Measurements from ENCODE around the gene ALK. TPM values are rescaled to one million over a fixed set of nuclear protein-coding genes. Genes with fewer than 3 reads are reported as not detected.

The ALK gene
- total and polyA plus RNA-seq, 10 of the 15 experiments (the other 5 are each of a cell fraction or from before 2014, with no cell fraction given) = 0.11 TPM; not detected in 9

DNA sequence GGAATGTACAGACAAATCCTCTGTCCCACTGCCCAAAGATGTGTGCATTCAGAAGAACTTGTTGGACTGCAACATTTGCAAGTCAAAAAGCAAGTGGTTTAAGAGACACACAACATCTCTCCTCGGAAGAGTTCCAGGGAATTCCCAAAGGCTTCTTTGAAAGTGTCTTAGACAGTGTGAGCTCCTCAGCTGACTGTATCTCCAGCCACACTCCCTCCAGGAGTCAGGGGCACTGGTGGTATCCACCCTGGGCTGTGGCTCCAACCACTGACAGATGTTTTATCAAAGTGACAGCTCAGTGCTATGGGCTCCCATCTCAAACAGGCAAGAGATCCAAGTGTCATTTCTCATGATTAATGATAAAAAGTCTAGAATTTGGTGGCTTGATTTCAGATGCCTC, 48.5 kb downstream of the ALK start (continued):
- TF ChIP-seq, protein P1, sequence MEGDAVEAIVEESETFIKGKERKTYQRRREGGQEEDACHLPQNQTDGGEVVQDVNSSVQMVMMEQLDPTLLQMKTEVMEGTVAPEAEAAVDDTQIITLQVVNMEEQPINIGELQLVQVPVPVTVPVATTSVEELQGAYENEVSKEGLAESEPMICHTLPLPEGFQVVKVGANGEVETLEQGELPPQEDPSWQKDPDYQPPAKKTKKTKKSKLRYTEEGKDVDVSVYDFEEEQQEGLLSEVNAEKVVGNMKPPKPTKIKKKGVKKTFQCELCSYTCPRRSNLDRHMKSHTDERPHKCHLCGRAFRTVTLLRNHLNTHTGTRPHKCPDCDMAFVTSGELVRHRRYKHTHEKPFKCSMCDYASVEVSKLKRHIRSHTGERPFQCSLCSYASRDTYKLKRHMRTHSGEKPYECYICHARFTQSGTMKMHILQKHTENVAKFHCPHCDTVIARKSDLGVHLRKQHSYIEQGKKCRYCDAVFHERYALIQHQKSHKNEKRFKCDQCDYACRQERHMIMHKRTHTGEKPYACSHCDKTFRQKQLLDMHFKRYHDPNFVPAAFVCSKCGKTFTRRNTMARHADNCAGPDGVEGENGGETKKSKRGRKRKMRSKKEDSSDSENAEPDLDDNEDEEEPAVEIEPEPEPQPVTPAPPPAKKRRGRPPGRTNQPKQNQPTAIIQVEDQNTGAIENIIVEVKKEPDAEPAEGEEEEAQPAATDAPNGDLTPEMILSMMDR (IDR thresholded peaks at IDR 0.05 in 2 of 3, conservative IDR thresholded peaks at IDR 0.05 in 1 of 3; ENCODE audit: control insufficient read depth in 2 of 3, extremely low read depth in 1 of 3, insufficient read depth in 1 of 3, low read depth in 3 of 3, low read length in 3 of 3) = no peak
- TF ChIP-seq, protein P2, sequence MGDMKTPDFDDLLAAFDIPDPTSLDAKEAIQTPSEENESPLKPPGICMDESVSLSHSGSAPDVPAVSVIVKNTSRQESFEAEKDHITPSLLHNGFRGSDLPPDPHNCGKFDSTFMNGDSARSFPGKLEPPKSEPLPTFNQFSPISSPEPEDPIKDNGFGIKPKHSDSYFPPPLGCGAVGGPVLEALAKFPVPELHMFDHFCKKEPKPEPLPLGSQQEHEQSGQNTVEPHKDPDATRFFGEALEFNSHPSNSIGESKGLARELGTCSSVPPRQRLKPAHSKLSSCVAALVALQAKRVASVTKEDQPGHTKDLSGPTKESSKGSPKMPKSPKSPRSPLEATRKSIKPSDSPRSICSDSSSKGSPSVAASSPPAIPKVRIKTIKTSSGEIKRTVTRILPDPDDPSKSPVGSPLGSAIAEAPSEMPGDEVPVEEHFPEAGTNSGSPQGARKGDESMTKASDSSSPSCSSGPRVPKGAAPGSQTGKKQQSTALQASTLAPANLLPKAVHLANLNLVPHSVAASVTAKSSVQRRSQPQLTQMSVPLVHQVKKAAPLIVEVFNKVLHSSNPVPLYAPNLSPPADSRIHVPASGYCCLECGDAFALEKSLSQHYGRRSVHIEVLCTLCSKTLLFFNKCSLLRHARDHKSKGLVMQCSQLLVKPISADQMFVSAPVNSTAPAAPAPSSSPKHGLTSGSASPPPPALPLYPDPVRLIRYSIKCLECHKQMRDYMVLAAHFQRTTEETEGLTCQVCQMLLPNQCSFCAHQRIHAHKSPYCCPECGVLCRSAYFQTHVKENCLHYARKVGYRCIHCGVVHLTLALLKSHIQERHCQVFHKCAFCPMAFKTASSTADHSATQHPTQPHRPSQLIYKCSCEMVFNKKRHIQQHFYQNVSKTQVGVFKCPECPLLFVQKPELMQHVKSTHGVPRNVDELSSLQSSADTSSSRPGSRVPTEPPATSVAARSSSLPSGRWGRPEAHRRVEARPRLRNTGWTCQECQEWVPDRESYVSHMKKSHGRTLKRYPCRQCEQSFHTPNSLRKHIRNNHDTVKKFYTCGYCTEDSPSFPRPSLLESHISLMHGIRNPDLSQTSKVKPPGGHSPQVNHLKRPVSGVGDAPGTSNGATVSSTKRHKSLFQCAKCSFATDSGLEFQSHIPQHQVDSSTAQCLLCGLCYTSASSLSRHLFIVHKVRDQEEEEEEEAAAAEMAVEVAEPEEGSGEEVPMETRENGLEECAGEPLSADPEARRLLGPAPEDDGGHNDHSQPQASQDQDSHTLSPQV (IDR thresholded peaks at IDR 0.05) = no peak
- no peak for TF ChIP-seq EED (IDR thresholded peaks at IDR 0.05; ENCODE audit: low read depth)
- TF ChIP-seq ZNF217 (IDR thresholded peaks at IDR 0.05) = no peak
- no peak for TF ChIP-seq RAD21 (IDR thresholded peaks at IDR 0.05; ENCODE audit: insufficient read depth, low read depth, low read length)
- TF ChIP-seq FOXK2 (IDR thresholded peaks at IDR 0.05) = no peak

DNA sequence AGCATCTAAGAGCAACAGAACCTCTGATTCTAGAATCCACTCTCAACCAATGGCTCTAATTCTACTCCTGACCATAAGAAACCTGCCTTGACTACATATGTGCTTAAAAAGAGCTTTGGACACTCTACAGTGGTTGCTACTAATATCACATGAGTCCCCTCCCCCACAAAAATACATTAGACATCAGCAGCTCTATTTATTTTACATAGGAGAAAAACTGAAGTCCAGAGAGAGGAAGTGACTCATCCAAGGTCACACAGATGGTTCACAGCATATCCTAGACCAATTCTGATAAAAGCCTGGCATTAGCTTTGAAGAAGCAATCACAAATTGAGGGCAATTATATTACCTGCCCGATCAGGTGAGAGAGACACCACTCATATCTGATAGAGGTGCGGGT, 49.8 kb downstream of the ALK start:
- H3K9me3 ChIP-seq (replicated peaks; ENCODE audit: control insufficient read depth, insufficient read depth, low read length) = no peaks in the 10 kb centered on the region
- no TSS peak for BruUV-seq (replicated peaks)
- 32% methylated on average over 2 of the region's 2 CpGs for WGBS (ENCODE audit: insufficient coverage, insufficient replicate concordance, low lambda C conversion rate, missing lambda C conversion rate)
- TF ChIP-seq, protein P2 (IDR thresholded peaks at IDR 0.05) = no peak
- TF ChIP-seq KLF5 (IDR thresholded peaks at IDR 0.05; ENCODE audit: partially characterized antibody) = no peak
- TF ChIP-seq, protein P3, sequence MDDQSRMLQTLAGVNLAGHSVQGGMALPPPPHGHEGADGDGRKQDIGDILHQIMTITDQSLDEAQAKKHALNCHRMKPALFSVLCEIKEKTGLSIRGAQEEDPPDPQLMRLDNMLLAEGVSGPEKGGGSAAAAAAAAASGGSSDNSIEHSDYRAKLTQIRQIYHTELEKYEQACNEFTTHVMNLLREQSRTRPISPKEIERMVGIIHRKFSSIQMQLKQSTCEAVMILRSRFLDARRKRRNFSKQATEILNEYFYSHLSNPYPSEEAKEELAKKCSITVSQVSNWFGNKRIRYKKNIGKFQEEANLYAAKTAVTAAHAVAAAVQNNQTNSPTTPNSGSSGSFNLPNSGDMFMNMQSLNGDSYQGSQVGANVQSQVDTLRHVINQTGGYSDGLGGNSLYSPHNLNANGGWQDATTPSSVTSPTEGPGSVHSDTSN (IDR thresholded peaks at IDR 0.05; ENCODE audit: insufficient replicate concordance, low read depth, low read length) = no peak
- FAIRE-seq (no peak), ATAC-seq (no peak), DNase-seq (ENCODE audit: low read depth, low spot score) (no peak)
- no peak overlapping the region for H3K27ac ChIP-seq (ENCODE audit: control insufficient read depth, insufficient read depth)
- POLR2A ChIA-PET = no interaction called here
- intact Hi-C loops (cut with micrococcal nuclease; ENCODE audit: unreplicated experiment) (no loop called here), in situ Hi-C loops (cut with MboI) (no loop called here)
- no peaks in the 10 kb centered on the region for H3K4me1 ChIP-seq (ENCODE audit: control insufficient read depth, insufficient read depth, low read length)
- CTCF ChIA-PET = no interaction called here
- H3K79me2 ChIP-seq (ENCODE audit: control insufficient read depth, insufficient read depth, low read length) = no peaks in the 10 kb centered on the region
- no peak overlapping the region for H3K4me3 ChIP-seq
- no peaks in the 10 kb centered on the region for H3K36me3 ChIP-seq (ENCODE audit: control insufficient read depth in 2 of 2, insufficient read depth in 2 of 2, low read length in 1 of 2)
- H3K9ac ChIP-seq (ENCODE audit: control insufficient read depth, insufficient read depth, low read length) = no peak overlapping the region
- H4K20me1 ChIP-seq (ENCODE audit: control insufficient read depth, insufficient read depth) = no peaks in the 10 kb centered on the region
- H3K4me2 ChIP-seq (ENCODE audit: control insufficient read depth, insufficient read depth) = no peak overlapping the region
- no peaks in the 10 kb centered on the region; a peak in 2 of 4 replicates for H3K27me3 ChIP-seq (replicated peaks in 1 of 2; ENCODE audit: control insufficient read depth in 2 of 2, insufficient read depth in 2 of 2, low read length in 1 of 2)
- RAD21 ChIA-PET (ENCODE audit: unreplicated experiment) = no interaction called here
- no peak overlapping the region for H2AFZ ChIP-seq (ENCODE audit: control insufficient read depth, low read depth, low read length)
- SMC1A ChIA-PET (ENCODE audit: uncharacterized antibody, unreplicated experiment) = no interaction called here

Data from GM12878 (cell line).